ENCODE data around the gene LCLAT1. TPM values are rescaled to one million over a fixed set of nuclear protein-coding genes. Genes with fewer than 3 reads are reported as not detected.
"Not testable (repeated sequence)": the region's sequence is repeated elsewhere in the genome, so short reads cannot be mapped to it uniquely, and the experiment has no call there.

The LCLAT1 gene
- total RNA-seq, 1 donor from 2014 or later: 27.7 TPM

- Mint-ChIP-seq H3K36me3 (ENCODE audit: low read depth) (peaks cover 3% of the 10 kb centered on the region), H3K9me3 (no peaks in the 10 kb centered on the region), H3K27me3 (ENCODE audit: low read depth) (no peaks in the 10 kb centered on the region), H3K4me3 (no peak overlapping the region), H3K27ac (ENCODE audit: unreplicated experiment) (no peak overlapping the region), H3K4me1 (no peaks in the 10 kb centered on the region)
- TF ChIP-seq CTCF (conservative IDR thresholded peaks at IDR 0.05): no peak
- no peak for DNase-seq (ENCODE audit: low read depth, low spot score)
Measured at GRCh38 chr2:30639836-30640235, 192.8 kb downstream of the LCLAT1 start.

- Mint-ChIP-seq H3K9me3 (no peaks in the 10 kb centered on the region), H3K27ac (ENCODE audit: unreplicated experiment) (no peak overlapping the region), H3K27me3 (ENCODE audit: low read depth) (no peaks in the 10 kb centered on the region), H3K4me1 (no peaks in the 10 kb centered on the region), H3K36me3 (ENCODE audit: low read depth) (peaks cover 3% of the 10 kb centered on the region), H3K4me3 (no peak overlapping the region)
- DNase-seq (ENCODE audit: low read depth, low spot score): no peak
- no peak for TF ChIP-seq CTCF (conservative IDR thresholded peaks at IDR 0.05)
Measured at GRCh38 chr2:30641765-30642345, 194.8 kb downstream of the LCLAT1 start.

- DNase-seq (ENCODE audit: low read depth, low spot score); H3K27me3 Mint-ChIP-seq (ENCODE audit: low read depth); H3K9me3 Mint-ChIP-seq; H3K4me3 Mint-ChIP-seq; H3K4me1 Mint-ChIP-seq; H3K36me3 Mint-ChIP-seq (ENCODE audit: low read depth); H3K27ac Mint-ChIP-seq (ENCODE audit: unreplicated experiment): not testable (repeated sequence)
Measured at GRCh38 chr2:30643013-30643412, 196.0 kb downstream of the LCLAT1 start.

GRCh38 chr2:30643674-30644073 lies 196.6 kb downstream of the LCLAT1 start:
- no peak for TF ChIP-seq CTCF (conservative IDR thresholded peaks at IDR 0.05)
- no peak overlapping the region for H3K27ac Mint-ChIP-seq (ENCODE audit: unreplicated experiment)
- peaks cover 2% of the 10 kb centered on the region for H3K36me3 Mint-ChIP-seq (ENCODE audit: low read depth)
- H3K4me1 Mint-ChIP-seq: no peaks in the 10 kb centered on the region
- no peaks in the 10 kb centered on the region for H3K27me3 Mint-ChIP-seq (ENCODE audit: low read depth)
- no peaks in the 10 kb centered on the region for H3K9me3 Mint-ChIP-seq
- DNase-seq (ENCODE audit: low read depth, low spot score): no peak
- H3K4me3 Mint-ChIP-seq: no peak overlapping the region

GRCh38 chr2:30645081-30645744 lies 198.2 kb downstream of the LCLAT1 start:
- Mint-ChIP-seq H3K27me3 (ENCODE audit: low read depth) (no peaks in the 10 kb centered on the region), H3K9me3 (no peaks in the 10 kb centered on the region), H3K36me3 (ENCODE audit: low read depth) (no peaks in the 10 kb centered on the region), H3K27ac (ENCODE audit: unreplicated experiment) (no peak overlapping the region), H3K4me1 (no peaks in the 10 kb centered on the region), H3K4me3 (no peak overlapping the region)
- no peak for DNase-seq (ENCODE audit: low read depth, low spot score)
- no peak for TF ChIP-seq CTCF (conservative IDR thresholded peaks at IDR 0.05)

- Mint-ChIP-seq H3K4me3 (no peak overlapping the region), H3K27me3 (ENCODE audit: low read depth) (no peaks in the 10 kb centered on the region), H3K4me1 (no peaks in the 10 kb centered on the region), H3K36me3 (ENCODE audit: low read depth) (no peaks in the 10 kb centered on the region), H3K9me3 (no peaks in the 10 kb centered on the region), H3K27ac (ENCODE audit: unreplicated experiment) (peak overlapping the region; percentile 2)
- TF ChIP-seq CTCF (conservative IDR thresholded peaks at IDR 0.05): no peak
- no peak for DNase-seq (ENCODE audit: low read depth, low spot score)
Measured at GRCh38 chr2:30645745-30646119, 198.7 kb downstream of the LCLAT1 start.
